HG03025 (cell line): Measurements from ENCODE around the gene ASCC1.

Experiments used
- ATAC-seq: cut with Tn5 transposase; IDR thresholded peaks from one replicate; pipeline ENCODE4 v1.9.1; 2021; ENCODE audit warnings: mild to moderate bottlenecking, moderate library complexity; ENCODE audit not compliant: unreplicated experiment, low FRiP score

Gene ASCC1, protein sequence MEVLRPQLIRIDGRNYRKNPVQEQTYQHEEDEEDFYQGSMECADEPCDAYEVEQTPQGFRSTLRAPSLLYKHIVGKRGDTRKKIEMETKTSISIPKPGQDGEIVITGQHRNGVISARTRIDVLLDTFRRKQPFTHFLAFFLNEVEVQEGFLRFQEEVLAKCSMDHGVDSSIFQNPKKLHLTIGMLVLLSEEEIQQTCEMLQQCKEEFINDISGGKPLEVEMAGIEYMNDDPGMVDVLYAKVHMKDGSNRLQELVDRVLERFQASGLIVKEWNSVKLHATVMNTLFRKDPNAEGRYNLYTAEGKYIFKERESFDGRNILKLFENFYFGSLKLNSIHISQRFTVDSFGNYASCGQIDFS

DNA sequence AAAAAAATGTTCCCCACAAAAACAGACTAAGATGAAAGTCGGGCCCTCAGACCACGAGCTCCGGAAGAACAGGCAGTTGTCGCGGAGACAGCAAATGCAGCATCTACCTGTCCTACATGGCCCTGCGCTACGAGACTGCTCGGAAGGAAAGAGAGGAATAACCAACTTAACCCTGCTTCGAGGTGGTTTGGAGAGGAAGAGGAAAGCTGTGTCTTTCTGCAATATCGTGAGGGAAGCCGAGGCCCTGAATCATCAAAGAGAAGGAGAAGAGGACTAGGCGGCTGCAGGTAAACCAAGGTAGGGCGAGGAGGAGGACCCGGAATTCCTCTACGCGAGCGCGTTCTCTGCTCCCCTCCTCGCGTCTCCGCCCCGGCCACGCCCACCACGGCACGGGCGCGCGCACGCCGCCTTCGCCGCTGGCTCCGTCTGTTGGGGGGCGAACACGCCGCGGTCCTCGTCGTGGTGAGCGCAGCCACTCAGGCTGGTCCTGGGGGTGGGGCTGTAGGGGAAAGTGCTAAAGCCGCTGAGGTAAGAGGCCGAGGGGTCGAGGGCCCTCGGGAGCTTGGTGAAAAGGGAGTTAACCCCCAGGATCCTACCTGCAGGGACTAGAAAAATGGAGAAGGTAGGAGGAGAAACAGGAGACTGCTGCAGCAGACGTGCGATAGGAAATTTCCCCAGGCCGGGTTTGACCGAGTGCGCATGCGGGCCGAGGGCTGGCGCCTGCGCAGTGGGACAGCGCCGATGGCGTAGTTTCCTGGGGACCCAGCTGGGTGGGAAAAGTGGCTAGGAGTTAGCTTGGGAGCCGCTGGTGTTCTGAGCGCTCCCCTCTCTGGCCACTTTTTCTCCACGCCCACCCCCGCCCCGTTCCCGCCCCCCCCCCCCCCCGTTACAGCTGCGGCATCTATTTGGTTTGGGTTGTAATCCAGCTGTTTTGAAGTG is at the start of gene ASCC1, which contains the start of gene ANAPC16:
Gene ASCC1, minus strand, starts transcription at position 666 of the 939 bp plus-strand sequence. CDS start 2,978 bp downstream, outside the sequence.
Gene ANAPC16, plus strand, starts transcription at position 402 of the 939 bp plus-strand sequence. CDS start 7,903 bp downstream, outside the sequence.
- peak; percentile 74 for ATAC-seq

DNA sequence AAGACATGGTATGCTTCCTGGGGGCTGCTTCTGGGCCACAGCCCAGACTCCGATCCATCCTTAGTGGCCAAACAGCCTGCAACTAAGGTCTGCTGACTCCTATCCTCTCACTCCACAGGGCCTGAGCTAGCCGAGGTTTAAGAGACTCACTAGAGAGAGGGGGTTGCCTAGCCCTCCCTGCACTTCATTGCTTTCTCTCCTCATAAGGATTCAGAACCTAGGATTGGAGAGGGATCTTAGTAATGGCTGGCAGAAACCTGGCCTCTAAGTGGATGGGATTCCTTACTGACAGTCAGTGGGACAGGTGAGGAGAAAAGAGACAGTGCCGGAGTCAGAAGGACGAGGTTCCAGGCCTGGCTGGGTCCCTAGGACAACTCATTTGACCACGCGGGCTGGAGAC is 49.4 kb upstream of the ASCC1 start:
- ATAC-seq: no peak

- ATAC-seq: no peak
Observed at GRCh38 chr10:72264536-72264935, 48.5 kb upstream of the ASCC1 start.

DNA sequence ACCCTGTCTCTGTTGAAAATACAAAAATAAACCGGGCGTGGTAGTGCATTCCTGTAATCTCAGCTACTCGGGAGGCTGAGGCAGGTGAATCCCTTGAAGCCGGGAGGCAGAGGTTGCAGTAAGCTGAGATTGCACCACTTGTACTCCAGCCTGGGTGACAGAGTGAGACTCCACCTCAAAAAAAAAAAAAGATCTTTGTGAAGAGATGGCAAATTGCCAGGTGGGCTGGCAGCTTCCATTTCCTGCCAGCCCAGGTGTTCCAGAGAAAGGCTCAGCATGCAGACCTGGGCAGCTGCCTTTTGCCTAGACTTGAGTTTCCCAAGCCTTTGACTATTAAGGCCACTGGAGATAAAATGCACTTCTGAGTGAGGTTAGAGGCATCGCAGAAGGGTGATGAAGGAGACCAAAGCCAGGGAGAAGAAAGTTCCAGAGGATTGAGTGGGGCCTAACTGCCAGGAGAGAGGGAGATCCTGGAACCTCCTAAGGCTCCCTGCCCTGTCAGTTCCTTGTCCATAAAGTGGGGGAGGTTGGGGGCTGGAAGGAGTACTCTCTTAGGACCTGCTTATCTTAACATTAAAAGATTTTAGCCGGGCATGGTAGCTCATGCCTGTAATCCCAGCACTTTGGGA is 47.7 kb upstream of the ASCC1 start:
- no peak for ATAC-seq

DNA sequence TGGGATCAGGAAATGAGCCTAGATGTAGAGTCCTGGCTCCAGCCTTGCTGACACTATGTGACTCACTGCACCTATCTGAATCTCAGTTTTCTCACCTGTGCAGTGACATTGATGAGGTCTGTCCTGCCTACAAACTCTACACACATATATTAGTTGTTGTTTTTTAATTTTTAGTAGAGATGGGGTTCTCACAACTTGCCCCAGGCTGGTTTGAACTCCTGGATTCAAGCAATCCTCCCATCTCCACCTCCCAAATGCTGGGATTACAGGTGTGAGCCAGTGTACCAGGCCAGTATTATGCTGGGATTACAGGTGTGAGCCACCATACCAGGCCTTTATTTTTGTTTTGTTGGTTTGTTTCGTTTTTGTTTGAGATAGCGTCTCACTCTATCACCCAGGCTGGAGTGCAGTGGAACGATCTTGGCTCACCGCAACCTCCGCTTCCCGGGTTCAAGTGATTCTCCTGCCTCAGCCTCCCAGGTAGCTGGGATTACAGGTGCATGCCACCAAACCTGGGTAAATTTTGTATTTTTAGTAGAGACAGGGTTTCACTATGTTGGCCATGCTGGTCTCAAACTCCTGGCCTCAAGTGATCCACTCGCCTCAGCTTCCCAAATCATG is 45.8 kb upstream of the ASCC1 start:
- no peak for ATAC-seq

DNA sequence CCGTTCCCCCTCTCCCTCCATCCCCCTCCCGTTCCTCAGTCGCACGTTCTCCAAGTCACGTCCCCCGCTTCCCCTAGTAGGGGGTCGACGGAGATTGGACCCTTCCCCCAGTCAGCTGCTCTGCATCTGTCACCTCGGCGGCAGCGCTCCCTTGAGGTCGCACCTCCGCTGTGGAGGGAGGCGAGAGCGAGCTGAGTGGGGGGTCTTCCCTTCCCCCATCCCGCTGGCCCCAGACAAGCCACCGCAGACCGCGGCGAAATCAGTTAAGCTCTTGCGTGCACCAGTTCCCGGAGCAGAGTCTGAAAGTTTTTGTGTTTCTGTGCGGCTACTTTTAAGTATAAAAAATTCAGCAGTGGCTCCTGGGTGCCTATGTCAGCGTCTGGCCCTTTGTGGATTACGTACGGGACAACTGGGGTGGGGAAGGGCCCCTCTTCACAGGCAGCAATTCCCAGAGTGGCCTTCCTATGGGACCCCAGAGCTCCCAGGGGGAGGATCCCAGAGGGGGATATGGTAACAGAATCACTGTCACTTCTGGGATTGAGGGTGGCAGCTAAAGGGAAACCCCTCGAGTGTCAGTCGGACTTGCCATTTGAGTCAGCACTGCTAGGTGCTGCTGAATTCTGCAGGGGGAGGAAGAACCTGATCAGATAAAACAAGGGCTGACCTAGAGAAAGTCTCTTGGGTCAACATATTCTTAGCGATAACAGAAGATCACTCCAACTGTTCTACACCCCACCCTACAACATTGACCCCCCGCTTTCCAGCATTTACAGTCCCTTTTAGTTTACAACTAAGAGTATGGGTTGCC is 45.1 kb upstream of the ASCC1 start:
- ATAC-seq: peak; percentile 33

GRCh38 chr10:72260239-72260975 is 44.3 kb upstream of the ASCC1 start:
- ATAC-seq: peak; percentile 61

DNA sequence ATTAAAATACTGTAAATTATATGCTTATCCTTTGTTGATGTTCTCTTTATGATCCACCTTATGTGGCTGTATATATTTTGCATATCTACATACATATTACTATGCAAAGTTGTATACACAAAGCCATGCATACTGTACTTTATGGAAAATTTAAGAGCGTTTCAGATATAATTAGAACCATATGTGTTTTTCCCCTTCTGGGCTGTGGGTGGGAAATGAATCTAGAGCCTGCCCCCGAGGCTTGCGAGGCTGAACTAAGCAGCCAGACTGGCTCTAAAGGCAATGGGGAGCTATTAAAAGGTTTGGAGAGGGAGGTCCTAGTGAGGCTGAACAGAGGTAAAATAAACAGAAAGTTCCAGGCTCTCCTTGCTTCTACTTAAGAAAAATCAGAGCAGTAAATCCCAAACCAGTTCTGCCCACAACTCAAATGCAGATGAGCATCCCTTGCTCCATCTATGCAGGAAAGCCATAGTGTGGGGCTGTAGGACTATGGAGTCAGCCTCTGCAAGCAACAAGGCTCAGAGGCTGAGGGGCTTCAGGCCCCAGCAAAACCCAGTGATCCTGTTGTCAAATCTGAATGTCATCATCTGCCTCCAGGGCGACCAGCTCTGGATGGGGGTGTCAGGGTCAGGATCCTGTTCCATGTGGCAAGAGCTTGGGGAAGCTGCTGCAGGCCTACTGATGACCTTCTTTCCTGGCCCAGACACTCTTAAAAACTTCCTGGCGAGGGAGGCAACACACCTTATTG is 43.6 kb upstream of the ASCC1 start:
- no peak for ATAC-seq

GRCh38 chr10:72258617-72259016 is 42.5 kb upstream of the ASCC1 start:
- ATAC-seq: no peak

DNA sequence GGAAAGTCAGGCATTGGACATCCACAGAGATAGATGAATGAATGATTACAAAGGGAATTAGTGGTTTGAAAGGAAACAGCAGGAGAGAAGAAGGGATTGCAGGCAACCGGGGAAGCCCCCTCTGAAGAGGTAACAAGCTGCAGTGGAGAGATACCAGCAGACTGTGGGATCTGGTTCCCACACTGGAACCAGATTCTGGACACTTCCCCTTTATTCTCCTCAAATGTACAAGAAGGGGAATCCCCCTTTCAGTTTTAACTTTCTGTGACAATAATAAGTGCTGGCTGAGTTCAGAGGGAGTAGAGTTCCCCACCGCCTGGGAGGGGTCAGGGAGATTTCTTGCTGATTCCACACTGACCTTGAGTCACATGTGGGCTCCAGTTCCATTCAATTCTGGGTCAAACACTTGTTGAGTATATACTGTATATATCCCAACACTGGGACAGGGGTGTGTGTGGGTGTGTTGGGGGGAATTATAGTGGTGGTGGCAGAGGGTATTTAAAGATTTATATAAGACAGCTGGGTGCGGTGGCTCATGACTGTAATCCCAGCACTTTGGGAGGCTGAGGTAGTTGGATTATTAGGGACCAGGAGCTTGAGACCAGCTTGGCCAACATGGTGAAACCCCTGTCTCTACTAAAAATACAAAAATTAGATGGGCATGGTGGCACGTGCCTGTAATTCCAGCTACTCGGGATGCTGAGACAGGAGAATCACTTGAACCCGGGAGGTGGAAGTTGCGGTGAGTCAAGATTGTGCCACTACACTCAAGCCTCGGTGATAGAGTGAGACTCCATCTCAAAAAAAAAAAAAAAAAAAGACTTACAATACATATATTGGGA is 41.2 kb upstream of the ASCC1 start:
- ATAC-seq: no peak

DNA sequence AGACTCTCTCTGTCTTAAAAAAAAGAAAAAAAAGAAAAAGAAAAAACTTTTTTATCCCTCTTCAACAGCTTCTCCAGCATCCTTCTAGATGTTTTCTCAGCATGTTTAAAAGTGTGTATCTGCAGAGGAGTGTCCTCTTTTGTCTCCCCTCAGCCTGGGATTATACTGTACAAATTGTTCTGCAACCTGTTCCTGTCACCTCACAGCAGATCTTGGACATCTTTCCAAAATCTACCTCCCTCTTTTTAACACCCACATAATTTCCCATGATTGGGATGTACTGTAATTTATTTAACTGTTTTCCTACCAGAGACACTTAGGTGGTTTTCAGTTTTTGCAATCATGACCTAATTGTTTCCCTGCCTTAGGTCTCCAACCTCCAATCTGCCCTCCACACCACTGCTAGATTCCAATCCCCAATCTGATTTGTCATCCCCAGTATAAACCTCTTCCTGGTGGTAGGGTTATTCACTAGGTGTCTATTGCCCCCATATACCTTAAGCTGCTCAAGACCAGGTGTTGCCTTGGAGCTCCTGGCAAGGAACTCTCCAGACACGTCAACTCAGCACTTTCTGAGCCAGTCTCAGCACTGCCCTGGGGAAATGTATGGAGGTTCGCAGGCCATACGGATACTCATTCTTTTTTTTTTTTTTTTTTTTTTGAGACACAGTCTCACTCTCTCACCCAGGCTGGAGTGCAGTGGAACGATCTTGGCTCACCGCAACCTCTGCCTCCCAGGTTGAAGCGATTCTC is 40.1 kb upstream of the ASCC1 start:
- ATAC-seq: no peak

DNA sequence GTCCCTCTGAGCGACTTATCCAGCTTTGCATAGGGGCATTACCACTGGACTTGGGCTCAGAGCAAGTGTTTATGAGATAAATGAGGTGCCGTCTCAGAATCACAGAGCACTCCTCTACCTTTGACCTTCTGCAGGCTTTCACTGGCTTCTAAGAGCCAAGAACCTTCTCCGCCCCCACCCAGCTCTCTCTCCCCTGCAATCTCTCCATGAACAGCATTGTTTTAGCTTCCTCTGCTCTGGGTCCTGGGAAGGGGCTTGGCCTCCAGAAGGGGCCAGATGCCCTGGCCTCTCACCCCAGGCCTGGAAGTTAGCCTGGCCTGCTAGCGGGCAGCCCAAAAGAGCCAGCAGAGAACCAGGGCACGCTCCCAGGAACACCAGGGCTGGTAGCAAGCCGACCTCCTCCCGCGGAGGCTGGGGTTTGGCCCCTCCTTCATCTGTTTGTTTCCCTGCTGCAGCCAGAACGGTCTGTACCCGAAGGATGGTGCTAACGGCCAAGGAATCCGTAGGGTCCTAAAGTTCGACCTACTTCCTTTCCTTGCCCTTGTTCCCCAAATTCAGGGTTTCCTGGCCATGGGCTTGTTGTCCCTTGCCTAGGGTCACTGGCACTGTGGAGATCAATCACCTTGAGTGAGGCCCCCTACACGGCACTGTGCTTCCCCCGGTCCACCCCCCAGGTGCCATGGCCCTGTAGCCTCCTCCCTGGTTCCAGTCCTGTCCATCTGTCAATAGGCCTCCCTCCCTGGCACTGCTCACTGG is 38.9 kb upstream of the ASCC1 start:
- no peak for ATAC-seq

GRCh38 chr10:72253578-72253977 is 37.5 kb upstream of the ASCC1 start:
- ATAC-seq: no peak

DNA sequence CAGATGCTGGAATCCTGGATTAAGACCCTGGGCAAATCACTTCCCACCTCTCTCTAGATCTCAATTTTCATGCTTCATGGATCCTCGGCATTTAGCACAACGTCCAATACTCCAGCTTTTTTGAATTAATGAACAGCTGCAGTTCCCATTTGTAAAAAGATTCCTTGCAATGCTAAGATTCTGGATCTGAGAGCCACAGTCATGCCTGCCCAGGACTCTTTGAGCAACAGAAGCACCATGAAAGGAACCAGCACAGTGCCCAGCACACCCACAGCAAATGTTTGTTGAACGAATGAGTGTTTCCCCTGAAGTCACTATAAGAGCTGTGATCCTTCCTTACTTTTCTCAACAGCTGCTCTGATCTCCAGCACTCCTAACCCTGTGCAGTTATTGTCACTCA is 36.9 kb upstream of the ASCC1 start:
- ATAC-seq: no peak

GRCh38 chr10:72251635-72252034 is 35.6 kb upstream of the ASCC1 start:
- no peak for ATAC-seq

DNA sequence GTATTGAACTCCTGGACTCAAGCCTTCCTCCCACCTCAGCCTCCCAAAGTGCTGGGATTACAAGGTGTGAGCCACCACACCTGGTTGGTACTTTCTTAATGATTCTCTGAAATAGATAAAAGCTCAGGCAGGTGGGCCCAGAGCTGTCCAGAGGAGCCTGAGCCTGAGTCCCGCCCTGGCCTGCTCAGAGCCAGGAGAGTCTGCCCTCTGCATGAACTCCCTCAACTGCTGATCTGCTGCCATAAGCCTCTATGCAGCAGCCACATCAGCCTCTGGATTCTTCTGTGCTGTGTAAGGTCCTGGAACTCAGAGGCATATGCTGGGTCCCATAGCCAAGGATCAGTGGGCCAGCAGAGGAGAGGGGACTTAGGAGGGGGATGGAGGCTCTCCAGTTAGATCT is 34.6 kb upstream of the ASCC1 start:
- no peak for ATAC-seq
